Tibial artery (tissue), 4 donors: Measurements from ENCODE around the gene POFUT2.
A peak's percentile ranks its signal among the peaks of the same experiment; 100 is the strongest.

Experiments used
- DNase-seq, 2 donors: peaks; one replicate each; pipeline ENCODE4 v3.0.0-alpha.2; 2019
- H3K27ac ChIP-seq, 2 donors: fragments of 200-600 bp; sonication (generic) in 1 of 2; 1 replicate in 1 of 2; 2 replicates in 1 of 2; pipeline ENCODE4 v1.5.1; 2018 to 2019; ENCODE audit warnings: mild to moderate bottlenecking in 1 of 2
- H3K27me3 ChIP-seq, 2 donors: fragments of 200-600 bp; sonication (generic) in 1 of 2; one replicate each; pipeline versions ENCODE4 v1.5.1 to v1.6.0; 2016 to 2019
- H3K36me3 ChIP-seq, 3 donors: fragments of 200-600 bp; sonication (generic) in 2 of 3; one replicate each; pipeline ENCODE4 v1.5.1; 2016 to 2019; ENCODE audit warnings: mild to moderate bottlenecking in 2 of 3
- H3K4me1 ChIP-seq, 4 donors: fragments of 200-600 bp; sonication (generic) in 2 of 4; 1 replicate in 3 of 4; 2 replicates in 1 of 4; pipeline ENCODE4 v1.5.1; 2016 to 2019
- H3K4me3 ChIP-seq, 2 donors: fragments of 200-600 bp; sonication (generic) in 1 of 2; 1 replicate in 1 of 2; 2 replicates in 1 of 2; pipeline ENCODE4 v1.5.1; 2018 to 2019; ENCODE audit warnings: mild to moderate bottlenecking in 2 of 2
- H3K9me3 ChIP-seq, 3 donors: fragments of 200-600 bp; sonication (generic) in 1 of 3; one replicate each; pipeline ENCODE4 v1.5.1; 2016 to 2019
- CTCF ChIP-seq, 2 experiments: fragments of 200-600 bp in 1 of 2; fragments of 450-650 bp in 1 of 2; IDR thresholded peaks; one replicate each; pipeline ENCODE4 v1.5.1; 2017 to 2019; ENCODE audit warnings: antibody characterized with exemption in 2 of 2, mild to moderate bottlenecking in 1 of 2, moderate library complexity in 1 of 2
- intact Hi-C: fragments of 100-400 bp; cut with DNase I; formaldehyde crosslinking; loops from one replicate; pipeline ENCODE4 v1.15.0; 2023; ENCODE audit warnings: low total_unique reads

The POFUT2 gene

GRCh38 chr21:45264146-45264911 lies 23.4 kb downstream of the POFUT2 start:
- H3K27ac ChIP-seq, result no peak overlapping the region
- H3K4me1 ChIP-seq, result peaks cover 0 to 5% (median 3%) of the 10 kb centered on the region in 4 donors
- intact Hi-C loops, result no loop called here
- H3K36me3 ChIP-seq, result peaks cover 41 to 60% (median 59%) of the 10 kb centered on the region in 3 donors
- no peak for TF ChIP-seq CTCF (IDR thresholded peaks at IDR 0.05)
- no peak overlapping the region for H3K4me3 ChIP-seq
- H3K27me3 ChIP-seq, result no peaks in the 10 kb centered on the region
- no peaks in the 10 kb centered on the region for H3K9me3 ChIP-seq
- DNase-seq, result peak in 1 of 2 donors; percentile 37

GRCh38 chr21:45263534-45263933 lies 24.2 kb downstream of the POFUT2 start:
- intact Hi-C loops, result no loop called here
- Histone ChIP-seq H3K36me3 (peaks cover 41 to 59% (median 57%) of the 10 kb centered on the region in 3 donors), H3K4me1 (peaks cover 0 to 9% (median 6%) of the 10 kb centered on the region in 4 donors), H3K27me3 (peaks cover 0 to 4% of the 10 kb centered on the region in 2 donors), H3K9me3 (no peaks in the 10 kb centered on the region), H3K4me3 (no peak overlapping the region), H3K27ac (no peak overlapping the region)
- DNase-seq, result peak; percentile 6 to 32
- no peak for TF ChIP-seq CTCF (IDR thresholded peaks at IDR 0.05)

GRCh38 chr21:45262616-45263015 lies 25.1 kb downstream of the POFUT2 start:
- intact Hi-C loops, result no loop called here
- Histone ChIP-seq H3K27me3 (peaks cover 0 to 11% of the 10 kb centered on the region in 2 donors), H3K4me3 (no peak overlapping the region), H3K4me1 (peaks cover 0 to 9% (median 6%) of the 10 kb centered on the region in 4 donors), H3K9me3 (no peaks in the 10 kb centered on the region), H3K36me3 (peaks cover 38 to 52% (median 48%) of the 10 kb centered on the region in 3 donors), H3K27ac (no peak overlapping the region)
- DNase-seq, result peak; percentile 17 to 33
- TF ChIP-seq CTCF (IDR thresholded peaks at IDR 0.05), result no peak

- TF ChIP-seq CTCF (IDR thresholded peaks at IDR 0.05), result no peak
- intact Hi-C loops, result no loop called here
- no peak for DNase-seq
- no peak overlapping the region for H3K27ac ChIP-seq
- peaks cover 33 to 47% (median 42%) of the 10 kb centered on the region in 3 donors for H3K36me3 ChIP-seq
- H3K4me3 ChIP-seq, result no peak overlapping the region
- peaks cover 0 to 9% (median 6%) of the 10 kb centered on the region in 4 donors for H3K4me1 ChIP-seq
- peaks cover 0 to 16% of the 10 kb centered on the region in 2 donors for H3K27me3 ChIP-seq
- H3K9me3 ChIP-seq, result no peaks in the 10 kb centered on the region
Measured at GRCh38 chr21:45262041-45262581, 25.6 kb downstream of the POFUT2 start.

GRCh38 chr21:45261093-45261492 lies 26.6 kb downstream of the POFUT2 start:
- intact Hi-C loops, result no loop called here
- TF ChIP-seq CTCF (IDR thresholded peaks at IDR 0.05), result no peak
- Histone ChIP-seq H3K36me3 (peaks cover 22 to 37% (median 32%) of the 10 kb centered on the region in 3 donors), H3K4me3 (no peak overlapping the region), H3K27ac (no peak overlapping the region), H3K27me3 (peaks cover 0 to 27% of the 10 kb centered on the region in 2 donors), H3K4me1 (peaks cover 0 to 9% (median 6%) of the 10 kb centered on the region in 4 donors), H3K9me3 (no peaks in the 10 kb centered on the region)
- peak in 1 of 2 donors; percentile 4 for DNase-seq
